ENCODE measurements around the gene ACSF3. TPM values are rescaled to one million over a fixed set of nuclear protein-coding genes. Genes with fewer than 3 reads are reported as not detected.

The ACSF3 gene
- total RNA-seq, result 27.5 and 32.2 TPM in 2 replicates

DNA sequence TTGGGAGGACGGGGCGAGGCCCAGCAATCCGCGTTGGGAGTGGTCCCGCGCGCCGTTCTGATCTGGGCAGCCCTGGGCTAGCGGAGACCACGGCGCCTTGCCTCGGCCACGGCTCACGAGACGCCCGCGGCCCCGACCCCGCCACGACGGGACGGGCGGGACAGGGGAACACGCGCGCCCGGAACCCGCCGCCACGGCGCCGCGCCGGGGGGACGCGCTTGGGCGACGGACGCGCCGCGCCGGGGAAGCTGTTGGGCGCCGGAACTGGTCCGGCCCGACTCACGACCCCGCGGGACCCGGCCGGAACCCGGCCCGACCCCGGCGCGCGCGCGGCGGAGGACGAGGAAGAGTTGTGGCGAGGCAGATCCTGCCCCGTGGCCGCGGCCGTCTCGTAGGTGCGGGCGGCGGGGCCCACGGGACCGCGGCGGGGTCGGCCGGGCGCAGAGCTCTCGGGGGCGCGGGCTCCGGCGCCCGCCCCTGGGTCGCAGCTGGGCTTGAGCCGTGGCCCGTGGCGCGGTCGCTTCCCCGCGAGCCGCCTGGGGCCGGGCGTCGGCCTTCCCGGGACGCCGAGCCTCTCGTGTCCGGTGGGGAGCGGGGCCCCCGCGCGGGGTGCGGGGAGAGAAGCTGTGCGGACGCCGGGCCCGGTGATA is at the start of gene ACSF3:
ACSF3 (plus strand) TSS at position 251 of the 650 bp plus-strand sequence. CDS start 6,830 bp downstream, outside the sequence.
- DNase-seq (ENCODE audit: low read depth, low spot score), result no peak

DNA sequence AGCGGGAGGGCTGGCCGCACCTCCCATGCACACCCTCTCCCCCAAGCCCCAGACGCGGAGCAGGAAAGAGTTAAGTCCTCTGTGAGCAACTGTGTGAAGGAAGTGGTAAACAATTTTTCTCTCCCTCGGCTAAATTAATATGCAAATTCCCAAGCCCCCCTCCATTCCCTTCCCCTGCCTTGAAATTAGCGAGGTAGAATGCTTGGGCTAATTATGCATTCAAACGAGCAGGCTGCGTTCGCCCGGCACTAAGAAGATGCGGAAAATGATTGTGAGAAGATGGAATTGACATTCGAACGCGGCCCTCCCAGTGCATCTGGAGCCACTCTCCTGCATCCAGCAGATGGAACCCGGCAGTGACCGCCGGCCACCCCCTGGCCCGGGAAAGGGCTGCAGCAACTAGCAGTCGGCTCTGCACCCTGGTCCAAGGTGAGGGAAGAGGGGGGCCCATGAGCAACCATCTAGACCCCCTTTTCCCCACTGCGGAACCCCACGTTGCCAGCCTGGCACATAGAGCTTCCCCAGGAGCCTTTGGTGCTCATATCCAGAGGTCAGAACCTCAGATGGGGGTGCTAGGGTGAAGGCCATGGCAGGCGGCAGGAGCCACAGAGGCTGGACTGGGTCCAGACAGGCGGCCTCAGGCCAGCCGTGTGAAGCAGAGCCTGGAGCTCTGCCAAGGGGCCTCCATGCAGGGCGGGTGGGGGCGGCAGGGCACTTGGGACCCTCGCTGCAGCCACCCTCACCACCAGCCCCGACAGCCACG is 49.1 kb upstream of the ACSF3 start:
- DNase-seq (ENCODE audit: low read depth, low spot score), result no peak

GRCh38 chr16:89045181-89045815 is 48.4 kb upstream of the ACSF3 start:
- no peak for DNase-seq (ENCODE audit: low read depth, low spot score)

- DNase-seq (ENCODE audit: low read depth, low spot score), result no peak
Observed at GRCh38 chr16:89045881-89046280, 47.8 kb upstream of the ACSF3 start.

DNA sequence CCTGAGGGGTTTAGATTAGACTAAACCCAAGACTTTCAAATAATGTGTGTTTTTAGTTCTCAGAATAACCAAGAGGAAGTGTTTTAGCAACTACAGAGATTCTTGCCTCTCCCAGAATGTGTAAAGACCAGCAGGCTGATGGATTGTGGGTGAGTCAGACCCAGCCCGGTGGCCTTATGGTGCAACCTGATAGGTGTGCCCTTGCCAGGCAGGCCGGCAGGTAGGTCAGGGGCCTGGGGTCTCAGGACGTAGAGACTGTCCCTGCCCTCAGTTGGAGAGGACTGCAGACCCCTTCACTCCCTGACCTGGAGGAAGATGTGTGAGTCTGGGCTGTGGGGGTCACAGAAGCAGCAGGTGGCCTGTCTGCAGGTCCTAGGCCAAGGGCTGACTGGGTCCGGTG is 47.2 kb upstream of the ACSF3 start:
- DNase-seq (ENCODE audit: low read depth, low spot score), result no peak

- no peak for DNase-seq (ENCODE audit: low read depth, low spot score)
Observed at GRCh38 chr16:89047331-89048089, 46.1 kb upstream of the ACSF3 start.

DNA sequence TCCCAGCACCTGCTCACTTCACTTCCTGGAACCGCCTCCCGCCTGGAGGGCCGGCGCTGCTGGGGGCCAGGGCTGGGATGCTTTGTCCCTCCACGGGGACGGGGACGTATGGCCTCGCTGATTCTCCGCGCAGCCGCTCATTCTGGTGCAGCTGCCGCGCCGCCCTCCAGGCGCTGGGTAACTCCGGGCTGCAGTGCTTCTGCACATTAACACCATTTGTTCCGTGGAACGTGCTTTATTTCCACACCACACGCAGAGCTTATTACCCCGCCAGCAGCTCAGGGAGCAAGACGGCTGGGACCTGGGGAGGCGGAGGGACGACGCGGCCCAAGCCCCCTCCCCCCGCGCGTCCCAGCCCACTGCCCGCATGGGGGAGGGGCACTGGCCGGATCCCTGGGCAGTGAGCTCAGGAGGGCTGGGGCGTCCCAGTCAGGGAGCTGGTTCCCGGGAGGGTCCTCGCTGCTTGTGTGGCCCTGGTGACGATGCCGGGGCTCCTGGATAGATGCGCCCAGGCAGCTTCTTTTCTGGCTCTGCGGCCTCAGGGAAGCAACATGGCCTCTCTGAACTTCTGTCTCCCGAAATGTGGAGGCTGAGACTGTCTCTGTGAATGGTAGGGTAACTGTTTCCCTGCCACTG is 45.4 kb upstream of the ACSF3 start:
- DNase-seq (ENCODE audit: low read depth, low spot score), result no peak

- no peak for DNase-seq (ENCODE audit: low read depth, low spot score)
Observed at GRCh38 chr16:89048871-89049422, 44.7 kb upstream of the ACSF3 start.

GRCh38 chr16:89049484-89050118 is 44.1 kb upstream of the ACSF3 start:
- DNase-seq (ENCODE audit: low read depth, low spot score), result no peak

GRCh38 chr16:89050119-89050867 is 43.4 kb upstream of the ACSF3 start:
- DNase-seq (ENCODE audit: low read depth, low spot score), result no peak

DNA sequence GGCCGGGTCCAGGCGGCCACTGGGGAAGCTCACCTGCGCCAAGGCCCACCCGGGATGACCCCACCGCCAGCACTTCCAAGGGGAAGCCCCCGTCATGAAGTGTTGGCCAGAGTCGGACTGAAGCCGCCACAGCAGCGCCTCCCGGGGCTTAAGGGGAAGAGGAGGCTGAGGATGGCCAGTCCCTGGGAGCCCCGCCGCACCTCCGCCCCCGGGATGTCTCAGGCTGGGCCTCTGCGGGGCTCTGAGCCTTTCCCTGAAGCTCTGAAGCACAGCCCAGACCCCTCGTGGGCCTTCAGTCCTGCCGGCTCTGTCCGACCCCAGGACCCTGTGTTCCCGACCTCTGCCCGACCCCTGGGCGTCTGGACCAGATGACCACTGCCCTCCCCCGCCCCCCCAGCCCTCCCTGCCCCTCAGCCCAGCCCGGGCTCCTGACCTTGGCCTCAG is 42.8 kb upstream of the ACSF3 start:
- DNase-seq (ENCODE audit: low read depth, low spot score), result no peak

GRCh38 chr16:89051521-89052166 is 42.0 kb upstream of the ACSF3 start:
- no peak for DNase-seq (ENCODE audit: low read depth, low spot score)

DNA sequence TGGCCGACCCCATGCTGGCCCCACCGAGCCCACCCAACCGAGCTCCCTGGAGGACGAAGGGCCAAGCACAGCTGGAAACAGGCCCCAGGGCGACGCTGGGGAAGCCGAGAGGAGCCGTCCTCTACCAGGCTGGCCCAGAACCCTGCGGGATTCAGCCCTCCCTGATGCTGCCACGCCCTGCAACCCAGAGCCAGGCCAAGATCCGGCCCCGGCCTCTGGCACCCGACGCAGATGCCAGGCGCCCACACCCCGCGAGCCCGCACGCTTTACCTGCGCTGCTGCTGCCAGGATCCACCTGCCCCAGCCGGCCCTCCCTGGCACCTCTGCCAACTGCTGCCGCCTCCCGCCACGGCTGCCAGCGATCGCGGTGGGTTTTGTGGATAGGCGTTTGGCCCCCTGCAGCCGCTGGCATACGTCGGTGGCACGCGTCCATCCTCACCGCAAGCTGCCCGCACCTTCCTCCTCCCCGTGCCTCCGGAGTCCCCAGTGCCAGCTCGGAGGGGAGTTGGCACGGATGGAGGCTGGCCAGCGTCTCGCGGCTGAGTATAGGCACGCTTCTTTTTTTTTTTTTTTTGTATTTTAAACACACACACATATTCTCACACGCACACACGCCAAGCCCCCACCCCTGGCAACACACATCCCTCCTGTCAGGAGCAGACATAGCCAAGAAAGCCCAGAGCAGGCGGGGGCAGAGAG is 41.3 kb upstream of the ACSF3 start:
- no peak for DNase-seq (ENCODE audit: low read depth, low spot score)

DNA sequence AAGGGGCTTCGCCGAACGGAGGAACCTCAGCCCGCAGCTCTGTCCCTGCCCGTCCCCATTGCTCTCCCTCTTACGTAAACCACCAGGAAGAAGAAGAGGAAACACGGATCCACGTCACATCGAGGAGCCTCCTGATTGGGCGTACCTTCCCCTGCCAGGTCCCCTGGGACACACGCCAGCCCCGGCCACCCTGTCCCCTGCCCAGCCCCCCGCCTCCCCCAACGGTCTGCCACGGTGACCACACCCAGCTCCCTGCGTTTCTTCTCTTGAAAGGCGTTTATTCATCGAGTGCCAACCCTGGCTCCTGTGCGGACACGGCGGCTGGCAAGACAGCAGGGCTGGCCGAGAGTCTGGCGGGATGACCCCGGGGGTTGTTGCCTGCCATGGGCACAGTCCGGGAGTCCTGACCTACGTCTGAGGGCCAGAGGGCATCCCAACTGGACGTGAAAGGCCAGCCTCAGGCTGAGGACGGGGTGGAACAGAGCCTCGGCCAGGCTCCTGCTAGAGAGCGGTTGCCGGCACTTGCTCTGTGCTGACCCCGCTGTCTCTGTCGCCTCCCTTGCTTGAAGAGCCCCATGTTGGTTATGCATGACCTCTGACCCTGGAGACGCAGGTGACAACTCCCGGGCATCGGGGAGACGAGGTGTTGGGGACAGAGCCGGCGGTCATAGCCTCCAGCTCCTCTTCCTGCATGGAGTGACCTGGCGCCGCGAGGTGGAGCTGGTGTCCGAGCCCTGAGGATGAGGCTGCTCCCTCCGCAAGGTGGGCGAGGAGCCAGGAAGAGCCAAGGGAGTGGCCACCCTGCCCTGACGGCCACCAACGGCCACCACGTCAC is 40.5 kb upstream of the ACSF3 start:
- no peak for DNase-seq (ENCODE audit: low read depth, low spot score)

GRCh38 chr16:89053725-89054029 is 40.0 kb upstream of the ACSF3 start:
- DNase-seq (ENCODE audit: low read depth, low spot score), result no peak

- DNase-seq (ENCODE audit: low read depth, low spot score), result no peak
Observed at GRCh38 chr16:89054261-89054661, 39.4 kb upstream of the ACSF3 start.

GRCh38 chr16:89054714-89055113 is 38.9 kb upstream of the ACSF3 start:
- no peak for DNase-seq (ENCODE audit: low read depth, low spot score)

- DNase-seq (ENCODE audit: low read depth, low spot score), result no peak
Observed at GRCh38 chr16:89055313-89055712, 38.3 kb upstream of the ACSF3 start.

Data from pulmonary artery endothelial cell (primary cell).